Peyer's patch (tissue), 4 donors: Measurements from ENCODE around the gene DNM3. TPM values are rescaled to one million over a fixed set of nuclear protein-coding genes. Genes with fewer than 3 reads are reported as not detected.

Source experiments
- DNase-seq, 3 donors: peaks; one replicate each; pipeline ENCODE4 v3.0.0-alpha.2; 2017 to 2019
- H3K27ac ChIP-seq, 4 donors: fragments of 200-600 bp; sonication (generic); one replicate each; pipeline ENCODE4 v1.5.1; 2016 to 2019
- H3K27me3 ChIP-seq, 2 donors: fragments of 200-600 bp; sonication (generic); one replicate each; pipeline ENCODE4 v1.5.1; 2019
- H3K36me3 ChIP-seq, 3 donors: fragments of 200-600 bp; sonication (generic); one replicate each; pipeline ENCODE4 v1.5.1; 2016 to 2019
- H3K4me1 ChIP-seq, 4 donors: fragments of 200-600 bp; sonication (generic); one replicate each; pipeline ENCODE4 v1.5.1; 2016 to 2019
- H3K4me3 ChIP-seq, 4 donors: fragments of 200-600 bp; sonication (generic); 1 replicate in 3 of 4; 2 replicates in 1 of 4; pipeline ENCODE4 v1.5.1; 2016 to 2019; ENCODE audit warnings: mild to moderate bottlenecking in 1 of 4
- H3K9me3 ChIP-seq, 4 donors: fragments of 200-600 bp; sonication (generic); one replicate each; pipeline ENCODE4 v1.5.1; 2016 to 2019; ENCODE audit warnings: mild to moderate bottlenecking in 1 of 4
- CTCF ChIP-seq, 6 experiments: fragments of 450-650 bp in 4 of 6; fragments of 200-600 bp in 2 of 6; sonication (generic) in 1 of 6; IDR thresholded peaks; one replicate each; pipeline ENCODE4 v1.5.1; 2017 to 2019; ENCODE audit warnings: antibody characterized with exemption in 6 of 6, mild to moderate bottlenecking in 3 of 6, moderate library complexity in 1 of 6
- POLR2A ChIP-seq, 2 donors: fragments of 450-650 bp; IDR thresholded peaks; one replicate each; pipeline ENCODE4 v1.5.1; 2017; ENCODE audit warnings: antibody characterized with exemption in 2 of 2, mild to moderate bottlenecking in 2 of 2, moderate library complexity in 2 of 2
- total RNA-seq, 4 donors: library from RNA; depleted of rRNA; stranded (reverse); fragments of >200 nt; gene quantifications; one replicate each; pipeline ENCODE4 v1.1.0, GENCODE V29; 2016

Gene DNM3
- total RNA-seq, 4 donors from 2014 or later: 1.4 to 11.6 (median 2.0) TPM

GRCh38 chr1:172322219-172323061 is 481.1 kb downstream of the DNM3 start:
- no peaks in the 10 kb centered on the region for H3K27me3 ChIP-seq
- TF ChIP-seq CTCF (IDR thresholded peaks at IDR 0.05) (no peak), POLR2A (IDR thresholded peaks at IDR 0.05) (no peak)
- H3K4me1 ChIP-seq: no peaks in the 10 kb centered on the region
- no peaks in the 10 kb centered on the region for H3K36me3 ChIP-seq
- H3K4me3 ChIP-seq: no peak overlapping the region
- peak overlapping the region in 2 of 4 donors; percentile 17 to 61 for H3K27ac ChIP-seq
- no peak for DNase-seq
- no peaks in the 10 kb centered on the region for H3K9me3 ChIP-seq

GRCh38 chr1:172323686-172324085 is 482.4 kb downstream of the DNM3 start:
- no peaks in the 10 kb centered on the region for H3K4me1 ChIP-seq
- no peak overlapping the region for H3K27ac ChIP-seq
- H3K4me3 ChIP-seq: no peak overlapping the region
- TF ChIP-seq POLR2A (IDR thresholded peaks at IDR 0.05): no peak
- no peaks in the 10 kb centered on the region for H3K27me3 ChIP-seq
- no peaks in the 10 kb centered on the region for H3K9me3 ChIP-seq
- no peaks in the 10 kb centered on the region for H3K36me3 ChIP-seq
- DNase-seq: no peak

- Histone ChIP-seq H3K4me1 (no peaks in the 10 kb centered on the region), H3K27ac (no peak overlapping the region), H3K4me3 (no peak overlapping the region), H3K27me3 (no peaks in the 10 kb centered on the region), H3K9me3 (no peaks in the 10 kb centered on the region), H3K36me3 (no peaks in the 10 kb centered on the region)
- DNase-seq: no peak
- no peak for TF ChIP-seq CTCF (IDR thresholded peaks at IDR 0.05)
- TF ChIP-seq POLR2A (IDR thresholded peaks at IDR 0.05): no peak
Measured at GRCh38 chr1:172324086-172324485, 482.8 kb downstream of the DNM3 start.

DNA sequence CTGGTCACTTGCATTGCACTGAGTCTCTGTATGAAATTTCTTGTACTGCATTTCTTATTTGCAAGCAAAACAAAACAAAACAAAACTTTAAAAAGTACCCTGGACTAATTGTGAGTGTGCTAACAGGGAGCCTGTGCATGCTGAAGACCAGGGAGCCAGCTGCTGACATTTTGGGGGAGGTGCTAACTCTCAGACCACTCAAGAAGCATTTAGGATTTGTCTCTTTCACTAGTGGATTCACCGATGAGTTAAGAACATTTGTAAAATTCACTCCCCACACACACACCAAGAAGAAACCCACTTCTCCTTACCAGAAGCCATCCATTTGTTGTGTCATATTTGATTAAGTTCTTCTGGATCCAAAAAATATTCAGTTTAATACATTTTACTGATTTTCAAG is 483.5 kb downstream of the DNM3 start:
- H3K27ac ChIP-seq: no peak overlapping the region
- H3K27me3 ChIP-seq: no peaks in the 10 kb centered on the region
- H3K36me3 ChIP-seq: no peaks in the 10 kb centered on the region
- H3K4me3 ChIP-seq: no peak overlapping the region
- no peaks in the 10 kb centered on the region for H3K4me1 ChIP-seq
- no peaks in the 10 kb centered on the region for H3K9me3 ChIP-seq
- TF ChIP-seq CTCF (IDR thresholded peaks at IDR 0.05) (no peak), POLR2A (IDR thresholded peaks at IDR 0.05) (no peak)
- DNase-seq: no peak

- DNase-seq: no peak
Measured at GRCh38 chr1:172325531-172325930, 484.2 kb downstream of the DNM3 start.

More at GRCh38 chr1:172325531-172325930, 484.2 kb downstream of the DNM3 start:
- H3K36me3 ChIP-seq: no peaks in the 10 kb centered on the region
- H3K4me1 ChIP-seq: no peaks in the 10 kb centered on the region
- no peak overlapping the region for H3K4me3 ChIP-seq
- H3K9me3 ChIP-seq: no peaks in the 10 kb centered on the region
- no peak for TF ChIP-seq CTCF (IDR thresholded peaks at IDR 0.05)
- TF ChIP-seq POLR2A (IDR thresholded peaks at IDR 0.05): no peak
- no peak overlapping the region for H3K27ac ChIP-seq
- H3K27me3 ChIP-seq: no peaks in the 10 kb centered on the region
